ENCODE data around the gene PRTN3. TPM values are rescaled to one million over a fixed set of nuclear protein-coding genes. Genes with fewer than 3 reads are reported as not detected.

Gene PRTN3
- total RNA-seq, 1 experiment from 2014 or later = 2.7 TPM

GRCh38 chr19:881385-882071 is 40.7 kb downstream of the PRTN3 start:
- Histone ChIP-seq H3K27ac (ENCODE audit: low read depth, low read length) (no peak overlapping the region), H3K79me2 (ENCODE audit: insufficient read depth, low read length) (no peaks in the 10 kb centered on the region), H3K4me1 (ENCODE audit: control insufficient read depth in 1 of 2, insufficient read depth in 2 of 2, low read length in 2 of 2) (peaks cover 20 to 22% of the 10 kb centered on the region in 2 experiments), H2AFZ (ENCODE audit: low read depth, low read length, poor library complexity, severe bottlenecking) (no peak overlapping the region), H3K9me2 (ENCODE audit: insufficient read depth) (no peaks in the 10 kb centered on the region), H3K4me2 (ENCODE audit: low read length) (no peak overlapping the region), H3K4me3 (replicated peaks in 1 of 2; ENCODE audit: low read depth in 1 of 2, low read length in 2 of 2) (no peak overlapping the region), H3K27me3 (ENCODE audit: insufficient read depth, low read length) (no peaks in the 10 kb centered on the region), H3K36me3 (ENCODE audit: control insufficient read depth in 1 of 2, insufficient read depth in 2 of 2, low read length in 2 of 2) (peaks cover 2 to 9% of the 10 kb centered on the region in 2 experiments; a peak in 2 of 4 replicates), H3K9me3 (ENCODE audit: control insufficient read depth in 1 of 2, insufficient read depth in 1 of 2, low read depth in 1 of 2, low read length in 2 of 2) (no peaks in the 10 kb centered on the region), H4K20me1 (ENCODE audit: insufficient read depth) (no peaks in the 10 kb centered on the region), H3K9ac (ENCODE audit: low read length) (no peak overlapping the region)
- DNase-seq (ENCODE audit: low read depth, low spot score) (no peak), ATAC-seq (no peak)
- intact Hi-C loops (cut with micrococcal nuclease) = loop anchor here (2.0 kb wide), 1 partner anchor 27 kb away; no protein-coding TSS in a partner anchor
- TF ChIP-seq REST (IDR thresholded peaks at IDR 0.05; ENCODE audit: low read depth) (no peak), POLR2A (IDR thresholded peaks at IDR 0.05; ENCODE audit: borderline replicate concordance, extremely low read depth, insufficient read depth, insufficient read length) (no peak), SP1 (IDR thresholded peaks at IDR 0.05; ENCODE audit: low read depth) (no peak), CTCF (IDR thresholded peaks at IDR 0.05 in 2 of 3, conservative IDR thresholded peaks at IDR 0.05 in 1 of 3; ENCODE audit: borderline replicate concordance in 1 of 3, insufficient read depth in 1 of 3, low read depth in 2 of 3, low read length in 2 of 3) (no peak), JUND (IDR thresholded peaks at IDR 0.05) (no peak), ZBTB33 (IDR thresholded peaks at IDR 0.05; ENCODE audit: extremely low read depth, insufficient replicate concordance, low read length) (no peak), EGR1 (IDR thresholded peaks at IDR 0.05; ENCODE audit: low read depth) (no peak), ZFX (IDR thresholded peaks at IDR 0.05) (no peak), SRF (IDR thresholded peaks at IDR 0.05; ENCODE audit: low read depth) (no peak), TCF7L2 (IDR thresholded peaks at IDR 0.05; ENCODE audit: borderline replicate concordance, extremely low read depth, insufficient read depth, insufficient read length) (no peak), EZH2 (IDR thresholded peaks at IDR 0.05) (no peak), EZH2phosphoT487 (IDR thresholded peaks at IDR 0.05; ENCODE audit: borderline replicate concordance) (no peak), FOSL1 (IDR thresholded peaks at IDR 0.05; ENCODE audit: low read depth) (no peak)
- ChIA-PET RAD21 (ENCODE audit: low non-redundant PET in 1 of 2, low total read pairs in 2 of 2, uncharacterized antibody in 2 of 2, unreplicated experiment in 2 of 2) (no interaction called here), POLR2A (interaction anchor here (1.3 kb wide), 1 partner anchor 28 kb away, joined by 4 read pairs; no protein-coding TSS in a partner anchor), CTCF (no interaction called here)
- no TSS peak for BruUV-seq (replicated peaks)

Data from HCT116 (cell line).